ENCODE data around the gene S100A3. TPM values are rescaled to one million over a fixed set of nuclear protein-coding genes. Genes with fewer than 3 reads are reported as not detected.

The S100A3 gene
- polyA plus RNA-seq, 1 donor from 2014 or later, result not detected

GRCh38 chr1:153509729-153510354 is 39.2 kb downstream of the S100A3 start:
- Histone ChIP-seq H3K9me2 (ENCODE audit: insufficient read depth, low read length) (no peaks in the 10 kb centered on the region), H2AFZ (ENCODE audit: low read depth, low read length) (no peak overlapping the region), H4K20me1 (ENCODE audit: insufficient read depth) (no peaks in the 10 kb centered on the region), H3K27me3 (ENCODE audit: insufficient read depth, low read depth, low read length) (no peaks in the 10 kb centered on the region), H3K79me2 (replicated peaks; ENCODE audit: insufficient read depth, low read length) (no peaks in the 10 kb centered on the region), H3K9ac (ENCODE audit: low read length) (no peak overlapping the region), H3K27ac (ENCODE audit: low read length) (no peak overlapping the region), H3K4me3 (ENCODE audit: low read length) (no peak overlapping the region), H3F3A (ENCODE audit: insufficient read depth, low read length, poor library complexity, severe bottlenecking) (no peaks in the 10 kb centered on the region), H3K36me3 (ENCODE audit: insufficient read depth, low read length) (no peaks in the 10 kb centered on the region), H3K9me3 (ENCODE audit: low read length) (no peaks in the 10 kb centered on the region), H3K4me2 (ENCODE audit: low read length) (no peak overlapping the region)
- TF ChIP-seq CTCF (IDR thresholded peaks at IDR 0.05; ENCODE audit: poor library complexity, severe bottlenecking) (peak; percentile 35), SMC3 (conservative IDR thresholded peaks at IDR 0.05; ENCODE audit: poor library complexity) (no peak)

DNA sequence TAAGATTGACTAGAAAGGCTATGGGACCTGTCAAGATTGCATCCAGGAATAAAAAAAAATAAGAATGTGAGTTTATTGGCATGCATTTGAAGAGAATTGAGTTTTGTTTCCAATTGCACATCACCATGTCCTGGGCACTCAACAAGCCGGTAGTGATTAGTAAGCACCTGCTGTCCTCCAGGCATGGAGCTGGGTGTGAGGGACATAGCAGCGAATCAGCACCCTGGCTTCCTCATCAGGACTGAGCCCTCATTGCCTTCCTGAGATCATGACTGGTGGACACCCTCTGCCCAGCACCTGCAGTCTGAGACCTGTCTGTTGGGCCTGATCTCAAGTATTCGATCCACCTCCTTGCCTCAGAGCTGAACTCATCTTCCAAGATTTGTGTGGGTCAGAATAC is 40.0 kb downstream of the S100A3 start:
- H3K4me3 ChIP-seq (ENCODE audit: low read length), result no peak overlapping the region
- H4K20me1 ChIP-seq (ENCODE audit: insufficient read depth), result no peaks in the 10 kb centered on the region
- no peak overlapping the region for H3K4me2 ChIP-seq (ENCODE audit: low read length)
- TF ChIP-seq EP300 (conservative IDR thresholded peaks at IDR 0.05; ENCODE audit: poor library complexity, severe bottlenecking), result no peak
- TF ChIP-seq TAF1 (IDR thresholded peaks at IDR 0.05; ENCODE audit: low read depth), result no peak
- no peak for TF ChIP-seq SMC3 (conservative IDR thresholded peaks at IDR 0.05; ENCODE audit: poor library complexity)
- TF ChIP-seq EZH2 (IDR thresholded peaks at IDR 0.05; ENCODE audit: borderline replicate concordance, insufficient read depth, low read length, poor library complexity, severe bottlenecking), result no peak
- TF ChIP-seq CTCF (IDR thresholded peaks at IDR 0.05; ENCODE audit: poor library complexity, severe bottlenecking), result no peak
- TF ChIP-seq, protein P1, sequence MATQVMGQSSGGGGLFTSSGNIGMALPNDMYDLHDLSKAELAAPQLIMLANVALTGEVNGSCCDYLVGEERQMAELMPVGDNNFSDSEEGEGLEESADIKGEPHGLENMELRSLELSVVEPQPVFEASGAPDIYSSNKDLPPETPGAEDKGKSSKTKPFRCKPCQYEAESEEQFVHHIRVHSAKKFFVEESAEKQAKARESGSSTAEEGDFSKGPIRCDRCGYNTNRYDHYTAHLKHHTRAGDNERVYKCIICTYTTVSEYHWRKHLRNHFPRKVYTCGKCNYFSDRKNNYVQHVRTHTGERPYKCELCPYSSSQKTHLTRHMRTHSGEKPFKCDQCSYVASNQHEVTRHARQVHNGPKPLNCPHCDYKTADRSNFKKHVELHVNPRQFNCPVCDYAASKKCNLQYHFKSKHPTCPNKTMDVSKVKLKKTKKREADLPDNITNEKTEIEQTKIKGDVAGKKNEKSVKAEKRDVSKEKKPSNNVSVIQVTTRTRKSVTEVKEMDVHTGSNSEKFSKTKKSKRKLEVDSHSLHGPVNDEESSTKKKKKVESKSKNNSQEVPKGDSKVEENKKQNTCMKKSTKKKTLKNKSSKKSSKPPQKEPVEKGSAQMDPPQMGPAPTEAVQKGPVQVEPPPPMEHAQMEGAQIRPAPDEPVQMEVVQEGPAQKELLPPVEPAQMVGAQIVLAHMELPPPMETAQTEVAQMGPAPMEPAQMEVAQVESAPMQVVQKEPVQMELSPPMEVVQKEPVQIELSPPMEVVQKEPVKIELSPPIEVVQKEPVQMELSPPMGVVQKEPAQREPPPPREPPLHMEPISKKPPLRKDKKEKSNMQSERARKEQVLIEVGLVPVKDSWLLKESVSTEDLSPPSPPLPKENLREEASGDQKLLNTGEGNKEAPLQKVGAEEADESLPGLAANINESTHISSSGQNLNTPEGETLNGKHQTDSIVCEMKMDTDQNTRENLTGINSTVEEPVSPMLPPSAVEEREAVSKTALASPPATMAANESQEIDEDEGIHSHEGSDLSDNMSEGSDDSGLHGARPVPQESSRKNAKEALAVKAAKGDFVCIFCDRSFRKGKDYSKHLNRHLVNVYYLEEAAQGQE (IDR thresholded peaks at IDR 0.05; ENCODE audit: borderline replicate concordance), result no peak
- no peak for TF ChIP-seq MXI1 (conservative IDR thresholded peaks at IDR 0.05; ENCODE audit: poor library complexity, severe bottlenecking)
- TF ChIP-seq RAD21 (conservative IDR thresholded peaks at IDR 0.05), result no peak
- TF ChIP-seq POLR2AphosphoS5 (IDR thresholded peaks at IDR 0.05), result no peak
- no peaks in the 10 kb centered on the region for H3F3A ChIP-seq (ENCODE audit: insufficient read depth, low read length, poor library complexity, severe bottlenecking)
- no peak overlapping the region for H3K9ac ChIP-seq (ENCODE audit: low read length)
- H3K9me2 ChIP-seq (ENCODE audit: insufficient read depth, low read length), result no peaks in the 10 kb centered on the region
- no peak overlapping the region for H3K27ac ChIP-seq (ENCODE audit: low read length)
- no peaks in the 10 kb centered on the region for H3K9me3 ChIP-seq (ENCODE audit: low read length)
- H3K36me3 ChIP-seq (ENCODE audit: insufficient read depth, low read length), result no peaks in the 10 kb centered on the region
- H3K79me2 ChIP-seq (replicated peaks; ENCODE audit: insufficient read depth, low read length), result no peaks in the 10 kb centered on the region
- H2AFZ ChIP-seq (ENCODE audit: low read depth, low read length), result no peak overlapping the region
- no peaks in the 10 kb centered on the region for H3K27me3 ChIP-seq (ENCODE audit: insufficient read depth, low read depth, low read length)

All from neural cell (in vitro differentiated cells).